H1 (cell line): ENCODE data around the gene TNFRSF1A. TPM values are rescaled to one million over a fixed set of nuclear protein-coding genes. Genes with fewer than 3 reads are reported as not detected.
A peak's percentile ranks its signal among the peaks of the same experiment; 100 is the strongest.

ENCODE experiments used
- CTCF ChIA-PET: fragments of 300-600 bp; sonication (Branson Sonifier 250); formaldehyde crosslinking; loops from one replicate; lab custom pipeline; 2021; ENCODE audit not compliant: partially characterized antibody; lab: Charles Lee
- POLR2A ChIA-PET: fragments of 300-600 bp; sonication (Branson Sonifier 250); formaldehyde crosslinking; loops from one replicate; lab custom pipeline; 2021; ENCODE audit warnings: inconsistent platforms; ENCODE audit not compliant: partially characterized antibody; lab: Charles Lee
- DNase-seq, 2 experiments: peaks; one replicate each; pipeline versions ENCODE4 v3.0.0 to v3.0.0-alpha.2; 2010 to 2022; ENCODE audit warnings: low spot score in 2 of 2, low read depth in 1 of 2, mixed read lengths in 1 of 2
- FAIRE-seq: peaks from 2 replicates; lab custom pipeline; 2011; peaks lifted over from hg19 to GRCh38; lab: Jason Lieb, UNC
- H2AFZ ChIP-seq: 2 replicates; pipeline ENCODE4 v1.8.1; 2012; ENCODE audit warnings: low read length, inconsistent platforms
- H2AK5ac ChIP-seq: 2 replicates; pipeline ENCODE4 v1.6.1; 2013; ENCODE audit warnings: low read depth, low read length
- H2BK120ac ChIP-seq: replicated peaks from 2 replicates; pipeline ENCODE3; 2013; ENCODE audit warnings: low read depth, low read length, inconsistent platforms
- H2BK12ac ChIP-seq: 2 replicates; pipeline ENCODE4 v1.6.1; 2013; ENCODE audit warnings: low read depth, low read length
- H2BK15ac ChIP-seq: 2 replicates; pipeline ENCODE4 v1.6.1; 2013; ENCODE audit warnings: low read length
- H2BK20ac ChIP-seq: 2 replicates; pipeline ENCODE4 v1.6.1; 2013; ENCODE audit warnings: low read length
- H2BK5ac ChIP-seq: 2 replicates; pipeline ENCODE4 v1.6.1; 2013; ENCODE audit warnings: low read depth, low read length
- H3K14ac ChIP-seq: 2 replicates; pipeline ENCODE4 v1.6.1; 2013; ENCODE audit warnings: inconsistent platforms; ENCODE audit not compliant: insufficient read length
- H3K18ac ChIP-seq: 2 replicates; pipeline ENCODE4 v1.6.1; 2013; ENCODE audit warnings: low read length; ENCODE audit errors: extremely low read depth
- H3K23ac ChIP-seq: 2 replicates; pipeline ENCODE4 v1.6.1; 2013; ENCODE audit warnings: inconsistent platforms; ENCODE audit not compliant: insufficient read length
- H3K23me2 ChIP-seq: 2 replicates; pipeline ENCODE4 v1.6.1; 2013; ENCODE audit warnings: low read depth, low read length
- H3K27ac ChIP-seq: 2 replicates; pipeline ENCODE4 v1.6.1; 2011; ENCODE audit warnings: low read depth, low read length, inconsistent platforms
- H3K27me3 ChIP-seq, 4 experiments: replicated peaks in 1 of 4; 1 replicate in 1 of 4; 2 replicates in 3 of 4; pipeline versions ENCODE4 v1.6.1 to v1.8.1; 2011 to 2013; ENCODE audit warnings: low read length in 3 of 4, mild to moderate bottlenecking in 3 of 4, inconsistent platforms in 2 of 4, mixed read lengths in 2 of 4, moderate library complexity in 1 of 4; ENCODE audit not compliant: control insufficient read depth in 3 of 4, insufficient read depth in 3 of 4; ENCODE audit errors: extremely low read depth in 1 of 4
- H3K36me3 ChIP-seq, 4 experiments: 2 replicates each; pipeline versions ENCODE4 v1.6.1 to v1.8.1; 2011 to 2013; ENCODE audit warnings: mild to moderate bottlenecking in 4 of 4, low read length in 3 of 4, moderate library complexity in 2 of 4, control low read depth in 1 of 4, inconsistent platforms in 1 of 4; ENCODE audit not compliant: insufficient read depth in 4 of 4, control insufficient read depth in 2 of 4
- H3K4ac ChIP-seq: replicated peaks from 2 replicates; pipeline ENCODE3; 2013; ENCODE audit warnings: low read length, low read depth, mixed read lengths, inconsistent platforms; ENCODE audit not compliant: insufficient read length
- H3K4me1 ChIP-seq, 4 experiments: replicated peaks in 1 of 4; 1 replicate in 1 of 4; 2 replicates in 3 of 4; pipeline versions ENCODE4 v1.6.1 to v1.8.1; 2011 to 2013; ENCODE audit warnings: low read length in 3 of 4, inconsistent platforms in 2 of 4, mixed read lengths in 1 of 4; ENCODE audit not compliant: insufficient read depth in 4 of 4, control insufficient read depth in 3 of 4
- H3K4me2 ChIP-seq, 2 experiments: 2 replicates each; pipeline versions ENCODE4 v1.6.1 to v1.8.1; 2011 to 2013; ENCODE audit warnings: low read depth in 2 of 2, low read length in 2 of 2, control low read depth in 1 of 2, inconsistent platforms in 1 of 2, mild to moderate bottlenecking in 1 of 2; ENCODE audit not compliant: insufficient read depth in 1 of 2
- H3K4me3 ChIP-seq, 4 experiments: fragments of 200-600, 300-600 bp in 1 of 4; sonication (generic), shearing (Covaris generic), sonication (Bioruptor Twin) in 1 of 4; 2 replicates each; pipeline versions ENCODE4 v1.5.1 to v1.8.1; 2011 to 2016; ENCODE audit warnings: low read length in 4 of 4, low read depth in 3 of 4, control low read depth in 2 of 4, inconsistent platforms in 2 of 4, mild to moderate bottlenecking in 2 of 4, mixed read lengths in 1 of 4, moderate library complexity in 1 of 4; ENCODE audit not compliant: insufficient read depth in 2 of 4; ENCODE audit errors: extremely low read depth in 1 of 4
- H3K56ac ChIP-seq: replicated peaks from 2 replicates; pipeline ENCODE3; 2013; ENCODE audit warnings: low read depth, mild to moderate bottlenecking, mixed read lengths, low read length, inconsistent platforms; ENCODE audit not compliant: insufficient read length
- H3K79me1 ChIP-seq: 2 replicates; pipeline ENCODE4 v1.6.1; 2013; ENCODE audit warnings: low read depth, low read length, control low read depth
- H3K79me2 ChIP-seq, 2 experiments: 2 replicates each; pipeline versions ENCODE4 v1.6.1 to v1.8.1; 2012 to 2013; ENCODE audit warnings: low read length in 2 of 2, mild to moderate bottlenecking in 2 of 2, inconsistent platforms in 1 of 2; ENCODE audit not compliant: insufficient read depth in 2 of 2, control insufficient read depth in 1 of 2
- H3K9ac ChIP-seq, 4 experiments: replicated peaks in 1 of 4; 1 replicate in 1 of 4; 2 replicates in 3 of 4; pipeline versions ENCODE4 v1.6.1 to v1.8.1; 2011 to 2013; ENCODE audit warnings: low read depth in 3 of 4, low read length in 3 of 4, control low read depth in 2 of 4, mild to moderate bottlenecking in 2 of 4, moderate library complexity in 2 of 4, inconsistent platforms in 1 of 4; ENCODE audit errors: extremely low read depth in 1 of 4
- H3K9me3 ChIP-seq, 2 experiments: 2 replicates each; pipeline versions ENCODE4 v1.6.1 to v1.8.1; 2012 to 2013; ENCODE audit warnings: mild to moderate bottlenecking in 2 of 2, moderate library complexity in 2 of 2, control low read depth in 1 of 2, inconsistent platforms in 1 of 2, low read depth in 1 of 2, low read length in 1 of 2, mixed read lengths in 1 of 2; ENCODE audit not compliant: insufficient read depth in 2 of 2
- H4K20me1 ChIP-seq, 2 experiments: replicated peaks in 1 of 2; 2 replicates each; pipeline versions ENCODE3 to v1.8.1; 2011 to 2013; ENCODE audit warnings: inconsistent platforms in 2 of 2, low read length in 2 of 2, mild to moderate bottlenecking in 1 of 2; ENCODE audit not compliant: insufficient read depth in 2 of 2, control insufficient read depth in 1 of 2
- H4K5ac ChIP-seq: 2 replicates; pipeline ENCODE4 v1.6.1; 2013; ENCODE audit warnings: low read length, low read depth, mixed read lengths, inconsistent platforms; ENCODE audit not compliant: insufficient read length
- H4K8ac ChIP-seq: 2 replicates; pipeline ENCODE4 v1.8.0; 2013; ENCODE audit warnings: mild to moderate bottlenecking, moderate library complexity, low read length, inconsistent platforms; ENCODE audit not compliant: insufficient read depth; ENCODE audit errors: extremely low read depth
- H4K91ac ChIP-seq: replicated peaks from 2 replicates; pipeline ENCODE3; 2013; ENCODE audit warnings: low read length, mixed read lengths, inconsistent platforms; ENCODE audit not compliant: insufficient read length
- BRCA1 ChIP-seq: IDR thresholded peaks from 2 replicates; pipeline ENCODE4 v1.6.1; 2012; ENCODE audit warnings: low read depth, low read length, improper control_type of control experiment
- FOSL1 ChIP-seq: IDR thresholded peaks from 2 replicates; pipeline ENCODE4 v1.6.1; 2011; ENCODE audit warnings: mild to moderate bottlenecking, low read depth, low read length, moderate library complexity; ENCODE audit not compliant: insufficient read depth
- RBBP5 ChIP-seq: IDR thresholded peaks from 2 replicates; pipeline ENCODE4 v1.7.1; 2012; ENCODE audit warnings: low read depth, mild to moderate bottlenecking, inconsistent platforms, low read length, moderate library complexity, borderline replicate concordance
- ZNF274 ChIP-seq: IDR thresholded peaks from 2 replicates; pipeline ENCODE4 v1.7.0; 2012; ENCODE audit warnings: low read length, borderline replicate concordance; ENCODE audit errors: extremely low read depth
- WGBS, 2 experiments: shearing (Covaris generic) in 1 of 2; methylation state at CpG; one replicate each; pipeline versions ENCODE4 v1.1.6 to v1.1.7; 2013 to 2015; ENCODE audit warnings: low lambda C conversion rate in 2 of 2, mixed read lengths in 2 of 2, inconsistent platforms in 1 of 2, low coverage in 1 of 2, missing lambda C conversion rate in 1 of 2; ENCODE audit not compliant: insufficient replicate concordance in 2 of 2, insufficient coverage in 1 of 2, insufficient read length in 1 of 2; ENCODE audit errors: extremely low coverage in 1 of 2, missing lambda C conversion rate in 1 of 2; 5-methylcytosine and 5-hydroxymethylcytosine counted together
- polyA plus RNA-seq, 7 experiments: library from polyadenylated mRNA; depleted of rRNA in 3 of 7; stranded (reverse) in 5 of 7; unstranded in 2 of 7; fragments of >200 nt in 5 of 7; fragments of 200-250 nt in 2 of 7; gene quantifications; 1 replicate in 5 of 7; 2 replicates in 1 of 7; 4 replicates in 1 of 7; pipeline versions ENCODE4 v1.2.1 to v1.2.3, GENCODE V29; 2011 to 2013; ENCODE audit warnings: missing spikeins in 2 of 7, mixed read lengths in 2 of 7
- total RNA-seq: library from RNA; stranded (reverse); fragmentation: NEBNext Ultra II Directional; extraction: Animal tissue kit (Norgen Biotek cat#: 25700); gene quantifications from 2 replicates; pipeline ENCODE4 v1.2.1, GENCODE V29; 2021

Gene TNFRSF1A
- total and polyA plus RNA-seq, 2 of the 8 experiments (the other 6 are each of a cell fraction or from before 2014, with no cell fraction given) = 28.7 to 42.1 TPM

GRCh38 chr12:6364044-6364374 lies 22.1 kb upstream of the TNFRSF1A start:
- FAIRE-seq (no peak), DNase-seq (no peak)
- CTCF ChIA-PET = interaction anchor here (1.0 to 4.3 kb wide), 10 partner anchors 8 to 79 kb away, joined by 3 to 14 read pairs (median 4); no protein-coding TSS in a partner anchor
- H4K20me1 ChIP-seq = peaks cover 7 to 9% of the 10 kb centered on the region in 2 experiments
- H3K9ac ChIP-seq = no peak overlapping the region; a peak in 3 of 7 replicates
- H3K4me2 ChIP-seq = peak overlapping the region; percentile 68 to 69
- no peak overlapping the region for H3K4ac ChIP-seq
- H3K79me2 ChIP-seq = peaks cover 6 to 51% of the 10 kb centered on the region in 2 experiments
- H2AK5ac ChIP-seq = no peak overlapping the region
- peak overlapping the region; percentile 78 for H2BK5ac ChIP-seq
- 0 out of 2 replicates have a peak overlapping the region, but pooled peaks have one; percentile 2 for H3K27ac ChIP-seq
- no peak overlapping the region for H3K18ac ChIP-seq
- peaks cover 0 to 9% (median 1%) of the 10 kb centered on the region in 4 experiments; a peak in 4 of 7 replicates for H3K4me1 ChIP-seq
- 0 out of 2 replicates have a peak overlapping the region, but pooled peaks have one; percentile 68 for H2BK12ac ChIP-seq
- H2BK120ac ChIP-seq = no peak overlapping the region
- H3K14ac ChIP-seq = no peak overlapping the region
- peak overlapping the region; percentile 17; the same call in 1 of the 2 replicates for H4K8ac ChIP-seq
- TF ChIP-seq FOSL1 (no peak), BRCA1 (no peak), ZNF274 (no peak), RBBP5 (no peak)
- TF ChIP-seq, all 59 proteins: peak for 0
- Histone ChIP-seq H4K91ac (no peak overlapping the region), H3K4me3 (peak overlapping the region; percentile 27 to 65 (median 51); a peak in 6 of 8 replicates), H2AFZ (no peak overlapping the region), H3K23ac (no peak overlapping the region), H2BK15ac (no peak overlapping the region), H4K5ac (no peak overlapping the region), H3K79me1 (peaks cover 6% of the 10 kb centered on the region; the same call in 1 of the 2 replicates), H3K56ac (no peak overlapping the region), H3K23me2 (peaks cover 2% of the 10 kb centered on the region; the same call in 1 of the 2 replicates), H3K36me3 (peaks cover 0 to 29% (median 14%) of the 10 kb centered on the region in 4 experiments; a peak in 6 of 8 replicates), H3K9me3 (no peaks in the 10 kb centered on the region), H3K27me3 (no peaks in the 10 kb centered on the region), H2BK20ac (no peak overlapping the region)
- WGBS, 2 experiments = 56% methylated on average over 9 of the region's 15 CpGs; no CpG with 5 or more reads in 1 of the 2 experiments
- POLR2A ChIA-PET = interaction anchor here (1.2 to 17.2 kb wide), 5 partner anchors 11 to 88 kb away, joined by 3 to 214 read pairs (median 19); partner anchors contain the start of genes SCNN1A, TAPBPL and TNFRSF1A
